H1 (cell line): Measurements from ENCODE around the gene ACOT6.
"Not testable (repeated sequence)": the region's sequence is repeated elsewhere in the genome, so short reads cannot be mapped to it uniquely, and the experiment has no call there.

Experiments used
- CBX8 ChIP-seq: fragments of 300-800, 300-1000 bp; sonication (generic); IDR thresholded peaks from 2 replicates; pipeline ENCODE4 v1.7.1; 2016; ENCODE audit warnings: low read depth, low read length, borderline replicate concordance
- CEBPB ChIP-seq: IDR thresholded peaks from 2 replicates; pipeline ENCODE4 v1.6.1; 2012; ENCODE audit warnings: low read depth, low read length
- EZH2 ChIP-seq: fragments of 200-600 bp; sonication (generic); IDR thresholded peaks from 2 replicates; pipeline ENCODE4 v1.7.1; 2012; ENCODE audit warnings: low read depth, mild to moderate bottlenecking, moderate library complexity, low read length, inconsistent platforms; ENCODE audit not compliant: severe bottlenecking
- RAD21 ChIP-seq, 2 experiments: IDR thresholded peaks in 1 of 2; conservative IDR thresholded peaks in 1 of 2; 2 replicates each; pipeline ENCODE4 v1.6.1; 2011; ENCODE audit warnings: low read depth in 2 of 2, low read length in 2 of 2, improper control_type of control experiment in 1 of 2, inconsistent platforms in 1 of 2, mild to moderate bottlenecking in 1 of 2, moderate library complexity in 1 of 2
- SIN3A ChIP-seq, 2 experiments: IDR thresholded peaks in 1 of 2; conservative IDR thresholded peaks in 1 of 2; 2 replicates each; pipeline ENCODE4 v1.6.1; 2011 to 2012; ENCODE audit warnings: low read length in 2 of 2, improper control_type of control experiment in 1 of 2, low read depth in 1 of 2, mild to moderate bottlenecking in 1 of 2
- SIRT6 ChIP-seq: IDR thresholded peaks from one replicate; pipeline ENCODE4 v1.7.1; 2012; ENCODE audit warnings: low read length, inconsistent platforms
- YY1 ChIP-seq: IDR thresholded peaks from 2 replicates; pipeline ENCODE4 v1.6.1; 2011; ENCODE audit warnings: low read depth, mild to moderate bottlenecking, low read length
- TF ChIP-seq, protein P1 (sequence below): fragments of 300-600 bp; sonication (generic); IDR thresholded peaks from 2 replicates; pipeline ENCODE4 v1.7.1; 2012; ENCODE audit warnings: low read length, moderate library complexity, mild to moderate bottlenecking, inconsistent platforms; ENCODE audit not compliant: insufficient replicate concordance
- TF ChIP-seq, protein P2 (sequence below), 3 experiments: IDR thresholded peaks; 1 replicate in 2 of 3; 2 replicates in 1 of 3; pipeline versions ENCODE4 v1.5.1 to v1.6.1; 2011; ENCODE audit warnings: low read length in 3 of 3, mild to moderate bottlenecking in 3 of 3, inconsistent platforms in 2 of 3, low read depth in 1 of 3, moderate library complexity in 1 of 3; ENCODE audit not compliant: insufficient read depth in 1 of 3; ENCODE audit errors: control extremely low read depth in 1 of 3
- TF ChIP-seq, protein P3 (sequence below): IDR thresholded peaks from 2 replicates; pipeline ENCODE4 v1.6.1; 2011; ENCODE audit warnings: low read length, improper control_type of control experiment

DNA sequence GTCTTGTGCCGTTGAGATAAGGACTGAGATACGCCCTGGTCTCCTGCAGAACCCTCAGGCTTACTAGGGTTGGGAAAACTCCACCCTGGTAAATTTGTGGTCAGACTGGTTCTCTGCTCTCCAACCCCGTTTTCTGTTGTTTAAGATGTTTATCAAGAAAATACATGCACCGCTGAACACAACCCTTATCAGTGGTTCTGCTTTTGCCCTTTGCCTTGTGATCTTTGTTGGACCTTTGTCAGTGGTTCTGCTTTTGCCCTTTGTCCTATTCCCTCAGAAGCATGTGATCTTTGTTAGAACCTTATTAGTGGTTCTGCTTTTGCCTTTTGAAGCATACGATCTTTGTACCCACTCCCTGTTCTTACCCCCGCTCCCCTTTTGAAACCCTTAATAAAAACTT, 49.6 kb upstream of the ACOT6 start:
- not testable (repeated sequence) for TF ChIP-seq RAD21 (IDR thresholded peaks at IDR 0.05 in 1 of 2, conservative IDR thresholded peaks at IDR 0.05 in 1 of 2; ENCODE audit: low read depth in 2 of 2, low read length in 2 of 2); YY1; CBX8; EZH2; CEBPB; SIRT6; SIN3A (conservative IDR thresholded peaks at IDR 0.05 in 1 of 2, IDR thresholded peaks at IDR 0.05 in 1 of 2; ENCODE audit: low read depth in 1 of 2, low read length in 2 of 2)
- TF ChIP-seq, protein P1, sequence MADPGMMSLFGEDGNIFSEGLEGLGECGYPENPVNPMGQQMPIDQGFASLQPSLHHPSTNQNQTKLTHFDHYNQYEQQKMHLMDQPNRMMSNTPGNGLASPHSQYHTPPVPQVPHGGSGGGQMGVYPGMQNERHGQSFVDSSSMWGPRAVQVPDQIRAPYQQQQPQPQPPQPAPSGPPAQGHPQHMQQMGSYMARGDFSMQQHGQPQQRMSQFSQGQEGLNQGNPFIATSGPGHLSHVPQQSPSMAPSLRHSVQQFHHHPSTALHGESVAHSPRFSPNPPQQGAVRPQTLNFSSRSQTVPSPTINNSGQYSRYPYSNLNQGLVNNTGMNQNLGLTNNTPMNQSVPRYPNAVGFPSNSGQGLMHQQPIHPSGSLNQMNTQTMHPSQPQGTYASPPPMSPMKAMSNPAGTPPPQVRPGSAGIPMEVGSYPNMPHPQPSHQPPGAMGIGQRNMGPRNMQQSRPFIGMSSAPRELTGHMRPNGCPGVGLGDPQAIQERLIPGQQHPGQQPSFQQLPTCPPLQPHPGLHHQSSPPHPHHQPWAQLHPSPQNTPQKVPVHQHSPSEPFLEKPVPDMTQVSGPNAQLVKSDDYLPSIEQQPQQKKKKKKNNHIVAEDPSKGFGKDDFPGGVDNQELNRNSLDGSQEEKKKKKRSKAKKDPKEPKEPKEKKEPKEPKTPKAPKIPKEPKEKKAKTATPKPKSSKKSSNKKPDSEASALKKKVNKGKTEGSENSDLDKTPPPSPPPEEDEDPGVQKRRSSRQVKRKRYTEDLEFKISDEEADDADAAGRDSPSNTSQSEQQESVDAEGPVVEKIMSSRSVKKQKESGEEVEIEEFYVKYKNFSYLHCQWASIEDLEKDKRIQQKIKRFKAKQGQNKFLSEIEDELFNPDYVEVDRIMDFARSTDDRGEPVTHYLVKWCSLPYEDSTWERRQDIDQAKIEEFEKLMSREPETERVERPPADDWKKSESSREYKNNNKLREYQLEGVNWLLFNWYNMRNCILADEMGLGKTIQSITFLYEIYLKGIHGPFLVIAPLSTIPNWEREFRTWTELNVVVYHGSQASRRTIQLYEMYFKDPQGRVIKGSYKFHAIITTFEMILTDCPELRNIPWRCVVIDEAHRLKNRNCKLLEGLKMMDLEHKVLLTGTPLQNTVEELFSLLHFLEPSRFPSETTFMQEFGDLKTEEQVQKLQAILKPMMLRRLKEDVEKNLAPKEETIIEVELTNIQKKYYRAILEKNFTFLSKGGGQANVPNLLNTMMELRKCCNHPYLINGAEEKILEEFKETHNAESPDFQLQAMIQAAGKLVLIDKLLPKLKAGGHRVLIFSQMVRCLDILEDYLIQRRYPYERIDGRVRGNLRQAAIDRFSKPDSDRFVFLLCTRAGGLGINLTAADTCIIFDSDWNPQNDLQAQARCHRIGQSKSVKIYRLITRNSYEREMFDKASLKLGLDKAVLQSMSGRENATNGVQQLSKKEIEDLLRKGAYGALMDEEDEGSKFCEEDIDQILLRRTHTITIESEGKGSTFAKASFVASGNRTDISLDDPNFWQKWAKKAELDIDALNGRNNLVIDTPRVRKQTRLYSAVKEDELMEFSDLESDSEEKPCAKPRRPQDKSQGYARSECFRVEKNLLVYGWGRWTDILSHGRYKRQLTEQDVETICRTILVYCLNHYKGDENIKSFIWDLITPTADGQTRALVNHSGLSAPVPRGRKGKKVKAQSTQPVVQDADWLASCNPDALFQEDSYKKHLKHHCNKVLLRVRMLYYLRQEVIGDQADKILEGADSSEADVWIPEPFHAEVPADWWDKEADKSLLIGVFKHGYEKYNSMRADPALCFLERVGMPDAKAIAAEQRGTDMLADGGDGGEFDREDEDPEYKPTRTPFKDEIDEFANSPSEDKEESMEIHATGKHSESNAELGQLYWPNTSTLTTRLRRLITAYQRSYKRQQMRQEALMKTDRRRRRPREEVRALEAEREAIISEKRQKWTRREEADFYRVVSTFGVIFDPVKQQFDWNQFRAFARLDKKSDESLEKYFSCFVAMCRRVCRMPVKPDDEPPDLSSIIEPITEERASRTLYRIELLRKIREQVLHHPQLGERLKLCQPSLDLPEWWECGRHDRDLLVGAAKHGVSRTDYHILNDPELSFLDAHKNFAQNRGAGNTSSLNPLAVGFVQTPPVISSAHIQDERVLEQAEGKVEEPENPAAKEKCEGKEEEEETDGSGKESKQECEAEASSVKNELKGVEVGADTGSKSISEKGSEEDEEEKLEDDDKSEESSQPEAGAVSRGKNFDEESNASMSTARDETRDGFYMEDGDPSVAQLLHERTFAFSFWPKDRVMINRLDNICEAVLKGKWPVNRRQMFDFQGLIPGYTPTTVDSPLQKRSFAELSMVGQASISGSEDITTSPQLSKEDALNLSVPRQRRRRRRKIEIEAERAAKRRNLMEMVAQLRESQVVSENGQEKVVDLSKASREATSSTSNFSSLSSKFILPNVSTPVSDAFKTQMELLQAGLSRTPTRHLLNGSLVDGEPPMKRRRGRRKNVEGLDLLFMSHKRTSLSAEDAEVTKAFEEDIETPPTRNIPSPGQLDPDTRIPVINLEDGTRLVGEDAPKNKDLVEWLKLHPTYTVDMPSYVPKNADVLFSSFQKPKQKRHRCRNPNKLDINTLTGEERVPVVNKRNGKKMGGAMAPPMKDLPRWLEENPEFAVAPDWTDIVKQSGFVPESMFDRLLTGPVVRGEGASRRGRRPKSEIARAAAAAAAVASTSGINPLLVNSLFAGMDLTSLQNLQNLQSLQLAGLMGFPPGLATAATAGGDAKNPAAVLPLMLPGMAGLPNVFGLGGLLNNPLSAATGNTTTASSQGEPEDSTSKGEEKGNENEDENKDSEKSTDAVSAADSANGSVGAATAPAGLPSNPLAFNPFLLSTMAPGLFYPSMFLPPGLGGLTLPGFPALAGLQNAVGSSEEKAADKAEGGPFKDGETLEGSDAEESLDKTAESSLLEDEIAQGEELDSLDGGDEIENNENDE: not testable (repeated sequence)
- TF ChIP-seq, protein P2, sequence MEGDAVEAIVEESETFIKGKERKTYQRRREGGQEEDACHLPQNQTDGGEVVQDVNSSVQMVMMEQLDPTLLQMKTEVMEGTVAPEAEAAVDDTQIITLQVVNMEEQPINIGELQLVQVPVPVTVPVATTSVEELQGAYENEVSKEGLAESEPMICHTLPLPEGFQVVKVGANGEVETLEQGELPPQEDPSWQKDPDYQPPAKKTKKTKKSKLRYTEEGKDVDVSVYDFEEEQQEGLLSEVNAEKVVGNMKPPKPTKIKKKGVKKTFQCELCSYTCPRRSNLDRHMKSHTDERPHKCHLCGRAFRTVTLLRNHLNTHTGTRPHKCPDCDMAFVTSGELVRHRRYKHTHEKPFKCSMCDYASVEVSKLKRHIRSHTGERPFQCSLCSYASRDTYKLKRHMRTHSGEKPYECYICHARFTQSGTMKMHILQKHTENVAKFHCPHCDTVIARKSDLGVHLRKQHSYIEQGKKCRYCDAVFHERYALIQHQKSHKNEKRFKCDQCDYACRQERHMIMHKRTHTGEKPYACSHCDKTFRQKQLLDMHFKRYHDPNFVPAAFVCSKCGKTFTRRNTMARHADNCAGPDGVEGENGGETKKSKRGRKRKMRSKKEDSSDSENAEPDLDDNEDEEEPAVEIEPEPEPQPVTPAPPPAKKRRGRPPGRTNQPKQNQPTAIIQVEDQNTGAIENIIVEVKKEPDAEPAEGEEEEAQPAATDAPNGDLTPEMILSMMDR (IDR thresholded peaks at IDR 0.05; ENCODE audit: control extremely low read depth in 1 of 3, insufficient read depth in 1 of 3, low read depth in 1 of 3, low read length in 3 of 3): not testable (repeated sequence)
- TF ChIP-seq, protein P3, sequence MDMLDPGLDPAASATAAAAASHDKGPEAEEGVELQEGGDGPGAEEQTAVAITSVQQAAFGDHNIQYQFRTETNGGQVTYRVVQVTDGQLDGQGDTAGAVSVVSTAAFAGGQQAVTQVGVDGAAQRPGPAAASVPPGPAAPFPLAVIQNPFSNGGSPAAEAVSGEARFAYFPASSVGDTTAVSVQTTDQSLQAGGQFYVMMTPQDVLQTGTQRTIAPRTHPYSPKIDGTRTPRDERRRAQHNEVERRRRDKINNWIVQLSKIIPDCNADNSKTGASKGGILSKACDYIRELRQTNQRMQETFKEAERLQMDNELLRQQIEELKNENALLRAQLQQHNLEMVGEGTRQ: not testable (repeated sequence)
